AG04450 (cell line): Measurements from ENCODE around the gene KIF15. TPM values are rescaled to one million over a fixed set of nuclear protein-coding genes. Genes with fewer than 3 reads are reported as not detected.
A peak's percentile ranks its signal among the peaks of the same experiment; 100 is the strongest.

Experiments
- CTCF ChIA-PET: fragments of 300-600, 350-600 bp; formaldehyde crosslinking; extraction: SDS; loops from one replicate; lab custom pipeline; 2022; ENCODE audit warnings: antibody characterized with exemption, inconsistent platforms; lab: Charles Lee
- POLR2A ChIA-PET: fragments of 350-600 bp; formaldehyde crosslinking; extraction: SDS; loops from one replicate; lab custom pipeline; 2021; ENCODE audit warnings: antibody characterized with exemption, inconsistent platforms; lab: Yijun Ruan, JAX
- DNase-seq: peaks from one replicate; pipeline ENCODE4 v3.0.0-alpha.2; 2011; ENCODE audit warnings: low read depth, low spot score
- H3K27ac ChIP-seq: one replicate; pipeline ENCODE4 v1.5.1; 2012; ENCODE audit warnings: low read depth, low read length, control low read depth
- H3K27me3 ChIP-seq: one replicate; pipeline ENCODE4 v1.6.0; 2012; ENCODE audit warnings: low read length; ENCODE audit not compliant: control insufficient read depth, insufficient read depth
- H3K4me3 ChIP-seq: 2 replicates; pipeline ENCODE4 v1.5.1; 2011; ENCODE audit warnings: mild to moderate bottlenecking, low read depth, low read length, control low read depth
- H3K9me3 ChIP-seq: 2 replicates; pipeline ENCODE4 v1.5.1; 2012; ENCODE audit warnings: low read length; ENCODE audit not compliant: control insufficient read depth, insufficient read depth
- CTCF ChIP-seq: IDR thresholded peaks from 2 replicates; pipeline ENCODE4 v1.5.1; 2011; ENCODE audit warnings: low read depth, low read length, control low read depth, inconsistent platforms
- polyA minus RNA-seq: library from RNA; depleted of rRNA, polyadenylated mRNA; stranded (reverse); fragments of >200 nt; gene quantifications from 2 replicates; pipeline ENCODE4 v1.2.3, GENCODE V29; 2011; rRNA and poly(A)+ RNA removed
- polyA plus RNA-seq: library from polyadenylated mRNA; depleted of rRNA; stranded (reverse); fragments of >200 nt; gene quantifications from 2 replicates; pipeline ENCODE4 v1.2.3, GENCODE V29; 2011; rRNA removed

KIF15 gene
- polyA plus RNA-seq (2.1 and 3.6 TPM in 2 replicates), polyA minus RNA-seq (2.1 and 4.3 TPM in 2 replicates)

GRCh38 chr3:44761424-44762169, at the start of gene KIF15, which contains the start of gene KIAA1143:
TSS of gene KIF15 (plus strand) at chr3:44761794. CDS start at chr3:44761866, 72 bp downstream.
TSS of gene KIAA1143 (minus strand) at chr3:44761619. CDS start at chr3:44761602, 17 bp downstream.
- TF ChIP-seq CTCF = no peak
- peak; percentile 85 for DNase-seq
- H3K27ac ChIP-seq = peak within 1 kb of the TSS; percentile 39
- POLR2A ChIA-PET = interaction anchor here (1.5 to 1.8 kb wide), 2 partner anchors 32 to 49 kb away, joined by 6 to 7 read pairs; partner anchors contain the start of genes ZNF501 and ZNF502
- H3K27me3 ChIP-seq = no peaks in the 10 kb centered on the region
- CTCF ChIA-PET = interaction anchor here (1.4 kb wide), 1 partner anchor 10 kb away, joined by 3 read pairs; no protein-coding TSS in a partner anchor
- H3K4me3 ChIP-seq = peak within 1 kb of the TSS; percentile 85
- H3K9me3 ChIP-seq = peaks cover 18% of the 10 kb centered on the region

GRCh38 chr3:44712455-44713075, 49.0 kb upstream of the KIF15 start, which contains the start of gene ZNF502:
TSS of gene ZNF502 (plus strand) at chr3:44712660. CDS start at chr3:44720262, 7,602 bp downstream.
- CTCF ChIA-PET = no interaction called here

GRCh38 chr3:44721231-44722102, 40.1 kb upstream of the KIF15 start:
- no peak for TF ChIP-seq CTCF
- POLR2A ChIA-PET = no interaction called here
- Histone ChIP-seq H3K27ac (no peak overlapping the region), H3K9me3 (peaks cover 60% of the 10 kb centered on the region), H3K27me3 (no peaks in the 10 kb centered on the region), H3K4me3 (no peak overlapping the region)
- CTCF ChIA-PET = no interaction called here
- no peak for DNase-seq

More at GRCh38 chr3:44712455-44713075, 49.0 kb upstream of the KIF15 start, which contains the start of gene ZNF502:
- H3K4me3 ChIP-seq = peak within 1 kb of the TSS; percentile 91
- peak; percentile 62 for DNase-seq
- H3K27ac ChIP-seq = peak within 1 kb of the TSS; percentile 59
- TF ChIP-seq CTCF = peak; percentile 39
- no peaks in the 10 kb centered on the region for H3K27me3 ChIP-seq
- H3K9me3 ChIP-seq = peaks cover 38% of the 10 kb centered on the region
- POLR2A ChIA-PET = interaction anchor here (0.6 to 1.6 kb wide), 4 partner anchors 17 to 128 kb away, joined by 4 to 18 read pairs (median 6); partner anchors contain the start of genes KIAA1143, KIF15, ZNF501 and ZNF660

- ChIA-PET CTCF (no interaction called here), POLR2A (no interaction called here)
- Histone ChIP-seq H3K27ac (no peak overlapping the region), H3K4me3 (no peak overlapping the region), H3K9me3 (peaks cover 65% of the 10 kb centered on the region), H3K27me3 (no peaks in the 10 kb centered on the region)
- no peak for TF ChIP-seq CTCF
- DNase-seq = no peak
These were observed 39.5 kb upstream of the KIF15 start for GRCh38 chr3:44722103-44722401.
